Kasumi-1 (cell line): Measurements from ENCODE around the gene BACH2.
"Not testable (repeated sequence)": the region's sequence is repeated elsewhere in the genome, so short reads cannot be mapped to it uniquely, and the experiment has no call there.

Source experiments
- DNase-seq, 2 experiments: peaks; one replicate each; lab custom pipeline; 2025; lab: John Stamatoyannopoulos, UW

BACH2 gene

GRCh38 chr6:90212274-90212673, 84.4 kb downstream of the BACH2 start:
- no peak for DNase-seq

DNA sequence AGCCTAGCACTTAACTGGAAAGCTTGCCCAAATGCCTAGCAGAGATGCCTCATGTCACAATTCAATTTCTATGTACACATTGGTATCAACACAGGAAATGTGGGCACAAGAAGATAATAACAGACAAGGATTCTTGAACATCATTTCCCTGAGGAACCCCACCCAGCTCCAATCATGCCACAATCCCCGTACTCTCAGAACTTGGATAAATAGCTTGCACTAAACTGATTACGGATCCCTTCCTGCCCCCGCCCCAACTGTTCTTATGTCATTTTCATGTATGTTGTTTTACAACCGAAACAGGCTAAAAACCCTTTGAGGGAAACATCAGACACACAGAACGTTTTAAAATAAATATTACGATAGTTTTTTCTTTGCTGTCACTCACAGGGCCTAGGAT, 87.1 kb downstream of the BACH2 start:
- DNase-seq: no peak

DNA sequence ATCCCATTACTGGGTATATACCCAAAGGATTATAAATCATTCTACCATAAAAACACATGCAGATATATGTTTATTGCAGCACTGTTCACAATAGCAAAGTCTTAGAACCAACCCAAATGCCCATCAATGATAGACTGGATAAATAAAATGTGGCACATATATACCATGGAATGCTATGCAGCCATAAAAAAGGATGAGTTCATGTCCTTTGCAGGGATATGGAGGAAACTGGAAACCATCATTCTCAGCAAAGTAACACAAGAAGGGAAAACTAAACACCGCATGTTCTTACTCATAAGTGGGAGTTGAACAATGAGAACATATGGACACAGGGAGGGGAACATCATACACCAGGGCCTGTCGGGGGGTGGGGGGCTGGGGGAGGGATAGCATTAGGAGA, 88.0 kb downstream of the BACH2 start:
- not testable (repeated sequence) for DNase-seq

DNA sequence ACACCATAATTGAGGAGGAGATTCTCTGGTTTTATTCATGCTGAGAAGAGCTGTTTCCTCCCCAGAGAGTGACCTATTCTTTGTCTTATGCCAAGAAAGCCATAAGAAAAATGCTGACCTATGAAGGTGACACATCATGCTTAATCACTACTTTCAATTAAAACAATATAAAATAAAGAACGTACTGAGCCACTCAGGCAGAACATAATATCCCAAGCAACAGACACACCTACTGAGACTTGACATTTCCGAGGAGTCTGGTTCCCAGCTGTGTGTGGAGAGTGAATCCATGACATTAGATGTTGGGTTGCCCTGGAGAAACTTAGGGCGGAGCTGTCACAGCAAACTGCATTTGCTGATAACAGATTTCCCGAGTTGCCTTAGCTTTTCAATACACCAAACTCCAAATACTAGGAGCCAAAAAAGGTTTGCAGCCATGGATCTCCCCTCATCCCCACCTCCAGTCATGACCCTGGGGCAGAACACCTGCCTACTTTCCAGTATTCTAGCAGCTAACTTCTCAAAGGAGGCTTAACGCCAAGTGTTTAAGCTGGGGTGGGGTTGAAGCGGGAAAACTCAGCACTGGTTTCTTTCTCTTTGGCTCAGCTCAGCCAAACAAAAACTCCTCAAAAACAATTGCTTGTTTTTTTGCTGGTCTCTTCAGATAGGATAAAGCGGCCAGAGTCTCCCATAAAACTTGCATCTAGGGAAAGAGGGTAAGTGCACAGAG, 92.2 kb downstream of the BACH2 start:
- no peak for DNase-seq

DNA sequence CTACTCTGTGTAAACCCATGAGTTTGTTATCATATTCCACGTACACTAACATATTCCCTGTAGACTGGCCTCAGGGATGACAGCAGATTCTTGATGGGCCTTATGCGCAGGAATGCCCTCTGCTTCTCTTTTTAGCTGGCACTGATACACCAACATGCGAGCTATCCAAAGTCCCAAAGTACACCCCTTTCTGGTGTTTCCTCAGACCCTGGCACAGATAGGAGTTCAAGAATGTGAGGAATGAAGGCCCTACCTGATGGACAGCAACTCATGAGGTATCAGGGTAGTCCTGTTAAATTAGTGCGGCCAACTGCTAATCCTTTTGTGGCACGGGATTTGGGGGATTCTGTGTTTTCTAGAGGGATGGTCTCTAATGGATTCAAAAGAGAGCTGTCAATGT, 93.0 kb downstream of the BACH2 start:
- no peak for DNase-seq

- no peak for DNase-seq
These were observed 94.5 kb downstream of the BACH2 start for GRCh38 chr6:90202156-90202555.

DNA sequence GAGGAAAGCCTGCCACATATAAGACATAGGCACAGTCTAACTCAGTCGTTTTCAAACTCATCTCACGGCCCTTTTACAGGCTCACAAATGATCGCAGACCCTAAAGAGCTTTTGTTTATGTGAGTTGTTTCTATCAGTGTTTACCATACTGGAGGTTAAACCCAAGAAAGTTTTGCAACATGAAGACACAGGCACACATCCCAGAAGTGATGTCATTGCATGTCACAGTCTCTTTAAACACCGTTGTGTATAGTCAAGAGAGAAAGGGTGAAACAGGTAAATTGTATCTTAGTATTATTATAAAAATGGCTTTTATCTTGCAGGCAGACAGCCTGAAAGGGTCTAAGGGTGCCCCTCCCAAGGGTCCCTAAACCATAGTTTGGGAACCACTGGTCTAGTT, 96.7 kb downstream of the BACH2 start:
- no peak for DNase-seq

GRCh38 chr6:90198758-90199425, 97.8 kb downstream of the BACH2 start:
- DNase-seq: no peak

- DNase-seq: no peak
These were observed 98.7 kb downstream of the BACH2 start for GRCh38 chr6:90197854-90198496.

GRCh38 chr6:90195094-90195829, 101.4 kb downstream of the BACH2 start:
- DNase-seq: no peak

- DNase-seq: no peak
These were observed 102.2 kb downstream of the BACH2 start for GRCh38 chr6:90194371-90194841.

- no peak for DNase-seq
These were observed 103.3 kb downstream of the BACH2 start for GRCh38 chr6:90193359-90193758.

DNA sequence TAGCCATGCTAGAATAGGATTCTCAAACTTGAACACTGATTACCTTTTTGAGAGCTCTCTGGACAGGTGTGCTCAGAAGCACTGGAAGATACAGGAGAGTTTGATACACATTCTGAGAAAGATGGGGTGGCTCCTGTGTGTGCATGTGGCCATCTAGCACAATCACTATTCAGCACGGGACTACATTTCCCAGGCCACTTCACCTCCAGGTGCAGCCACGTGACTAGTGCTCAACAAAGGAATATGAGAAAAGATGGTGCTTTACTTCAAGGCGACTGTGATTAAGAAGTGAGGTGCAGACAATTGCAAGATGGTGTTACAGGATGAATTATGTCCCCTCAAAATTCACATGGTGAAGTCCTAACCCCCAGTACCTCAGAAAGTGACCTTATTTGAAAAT, 103.8 kb downstream of the BACH2 start:
- no peak for DNase-seq

DNA sequence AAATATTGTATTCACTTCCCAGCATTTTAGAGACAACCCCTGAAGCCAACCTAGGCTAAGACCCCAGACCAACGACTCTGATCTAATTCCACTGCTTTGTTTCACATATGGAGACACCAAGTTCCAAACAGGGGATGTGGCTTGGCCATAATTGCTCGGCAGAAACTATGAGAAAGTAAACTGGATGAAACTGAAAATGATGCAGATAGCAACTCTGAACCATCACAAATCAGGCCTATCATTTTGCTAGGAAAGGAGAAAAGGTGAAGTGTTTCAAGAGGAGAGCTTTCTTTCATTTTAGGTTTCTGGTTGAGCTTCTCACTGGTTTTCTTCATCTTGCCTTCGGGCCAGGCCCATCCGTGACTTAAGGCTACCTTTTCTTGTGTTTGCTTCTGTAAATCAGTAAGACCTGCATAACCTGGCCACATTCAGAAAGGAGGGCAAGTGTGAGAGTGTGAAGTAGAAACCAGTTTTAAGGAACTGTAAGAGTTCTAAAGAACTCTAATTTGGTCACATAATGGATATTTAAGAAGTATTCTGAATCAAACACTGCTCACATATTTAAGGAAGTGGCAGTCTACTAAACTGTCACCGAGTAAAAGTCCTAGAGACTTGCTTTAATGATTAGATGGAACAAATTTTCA, 105.8 kb downstream of the BACH2 start:
- DNase-seq: no peak

GRCh38 chr6:90190131-90190530, 106.5 kb downstream of the BACH2 start:
- DNase-seq: no peak

DNA sequence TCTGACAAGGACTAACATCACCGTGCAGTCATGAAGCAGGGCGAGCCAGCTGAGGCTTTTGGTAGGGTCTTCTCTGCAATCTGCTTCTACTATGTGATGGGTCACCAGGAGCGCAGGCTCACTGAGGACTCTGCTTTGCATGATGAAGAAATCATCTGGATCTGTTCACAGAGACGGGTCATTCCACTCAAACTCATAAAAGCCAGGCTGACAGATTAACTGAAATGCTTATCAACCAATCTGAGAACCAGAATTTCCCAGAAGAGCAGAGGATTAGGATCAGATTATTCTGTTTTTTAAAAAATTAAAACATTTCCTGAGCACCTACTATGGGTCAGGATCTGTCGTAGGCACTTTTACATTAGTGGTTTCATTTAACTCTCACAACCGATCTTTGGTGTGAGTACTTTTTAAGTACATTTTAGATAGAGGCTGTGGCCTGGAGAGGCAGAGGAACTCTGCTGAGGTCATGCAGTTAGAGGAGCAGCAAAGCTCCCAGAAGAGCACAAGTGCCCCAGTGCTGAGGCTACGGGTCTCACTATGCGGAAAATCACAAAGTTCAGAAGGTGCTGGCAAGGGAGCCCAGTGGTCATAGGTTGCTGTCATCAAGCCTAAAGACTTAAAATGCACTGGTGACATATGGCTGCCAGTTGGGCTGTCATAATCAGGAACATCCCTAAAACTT, 109.1 kb downstream of the BACH2 start:
- no peak for DNase-seq

GRCh38 chr6:90186637-90187371, 109.8 kb downstream of the BACH2 start:
- DNase-seq: no peak

GRCh38 chr6:90186026-90186425, 110.6 kb downstream of the BACH2 start:
- no peak for DNase-seq

DNA sequence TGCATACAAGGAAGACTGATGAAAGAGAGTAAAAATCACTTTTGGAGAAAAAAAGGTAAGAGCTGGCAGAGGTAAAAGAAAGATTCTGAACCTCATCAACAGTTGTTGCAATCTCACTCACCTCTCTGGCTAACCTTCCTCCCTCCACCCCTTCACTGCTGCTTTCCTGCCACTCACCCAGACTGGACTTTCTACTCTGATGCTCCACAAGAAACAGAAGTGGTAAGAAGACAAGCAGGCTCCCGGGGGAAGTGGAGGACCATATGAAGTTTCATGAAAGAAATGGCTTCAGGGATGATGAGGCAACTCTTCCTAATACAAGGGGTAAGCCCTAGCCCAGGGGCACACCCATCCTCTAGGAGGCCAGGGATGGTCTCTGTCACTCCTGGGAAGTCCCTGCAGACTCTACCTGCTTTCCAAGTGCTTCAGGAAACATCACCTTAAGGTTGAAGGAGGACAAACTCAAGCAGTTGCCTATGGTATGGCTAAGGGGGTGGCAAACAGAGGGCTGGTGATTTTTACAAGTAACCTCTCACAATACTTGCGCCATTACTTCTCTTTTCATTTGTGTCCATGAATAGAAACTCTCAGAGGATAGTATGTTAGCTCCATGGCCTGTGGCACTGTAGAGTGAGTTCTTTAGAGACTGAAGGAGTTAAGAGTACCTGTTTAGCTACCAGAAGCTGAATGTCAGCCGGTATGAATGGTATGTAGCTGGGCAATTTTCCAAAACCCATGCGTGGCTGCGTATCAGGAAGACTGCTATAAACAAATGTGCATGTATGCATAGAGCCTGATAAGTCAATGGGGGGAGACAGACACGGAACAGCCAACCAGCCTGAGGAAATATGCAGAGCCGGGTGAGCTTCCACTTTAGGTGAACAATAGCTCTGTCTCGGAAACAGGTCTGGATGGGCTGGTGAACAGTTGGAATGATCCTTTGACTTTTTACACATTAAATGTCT, 112.0 kb downstream of the BACH2 start:
- DNase-seq: no peak
